Gastroesophageal sphincter (tissue), 4 donors: ENCODE data around the gene FAM32A. TPM values are rescaled to one million over a fixed set of nuclear protein-coding genes. Genes with fewer than 3 reads are reported as not detected.

ENCODE experiments used
- ATAC-seq: fragments of 150-250 bp; one replicate; pipeline ENCODE4 v1.9.1; 2016; ENCODE audit warnings: mild to moderate bottlenecking, moderate library complexity
- H3K27ac ChIP-seq, 4 donors: fragments of 200-600 bp; sonication (generic) in 3 of 4; 1 replicate in 3 of 4; 2 replicates in 1 of 4; pipeline ENCODE4 v1.5.1; 2016 to 2019
- H3K27me3 ChIP-seq: fragments of 200-600 bp; sonication (generic); one replicate; pipeline ENCODE4 v1.5.1; 2019
- H3K36me3 ChIP-seq, 2 donors: fragments of 200-600 bp; sonication (generic); one replicate each; pipeline ENCODE4 v1.5.1; 2019; ENCODE audit warnings: control low read depth in 1 of 2
- H3K4me1 ChIP-seq, 3 donors: fragments of 200-600 bp; sonication (generic); 1 replicate in 2 of 3; 2 replicates in 1 of 3; pipeline ENCODE4 v1.5.1; 2016 to 2019; ENCODE audit warnings: control low read depth in 2 of 3
- H3K4me3 ChIP-seq, 2 donors: fragments of 200-600 bp; sonication (generic); one replicate each; pipeline ENCODE4 v1.5.1; 2019; ENCODE audit warnings: mild to moderate bottlenecking in 1 of 2, moderate library complexity in 1 of 2
- H3K9me3 ChIP-seq, 3 donors: fragments of 200-600 bp; sonication (generic); one replicate each; pipeline ENCODE4 v1.5.1; 2017 to 2019; ENCODE audit warnings: control low read depth in 2 of 3
- CTCF ChIP-seq, 4 experiments: fragments of 200-600 bp in 2 of 4; fragments of 450-650 bp in 2 of 4; sonication (generic) in 1 of 4; IDR thresholded peaks; one replicate each; pipeline ENCODE4 v1.5.1; 2017 to 2019; ENCODE audit warnings: antibody characterized with exemption in 4 of 4, mild to moderate bottlenecking in 2 of 4, moderate library complexity in 2 of 4
- EP300 ChIP-seq: sonication (generic); formaldehyde crosslinking; IDR thresholded peaks from one replicate; pipeline ENCODE4 v1.6.1; 2017; ENCODE audit warnings: antibody characterized with exemption, mild to moderate bottlenecking
- POLR2A ChIP-seq, 2 donors: fragments of 450-650 bp; IDR thresholded peaks; one replicate each; pipeline ENCODE4 v1.6.1; 2017; ENCODE audit warnings: antibody characterized with exemption in 2 of 2, mild to moderate bottlenecking in 2 of 2, moderate library complexity in 1 of 2
- POLR2AphosphoS5 ChIP-seq: sonication (generic); formaldehyde crosslinking; IDR thresholded peaks from one replicate; pipeline ENCODE4 v1.6.1; 2017; ENCODE audit warnings: antibody characterized with exemption
- WGBS, 2 donors: methylation state at CpG; one replicate each; pipeline ENCODE4 v1.1.5; 2018; ENCODE audit warnings: low coverage in 1 of 2; 5-methylcytosine and 5-hydroxymethylcytosine counted together
- total RNA-seq, 4 donors: library from RNA; depleted of rRNA; stranded (reverse); fragments of >200 nt; gene quantifications; one replicate each; pipeline ENCODE4 v1.1.0, GENCODE V29; 2016

FAM32A gene
- total RNA-seq, 4 donors from 2014 or later: 90.1 to 126 (median 104) TPM

- Histone ChIP-seq H3K9me3 (no peaks in the 10 kb centered on the region), H3K4me3 (no peak overlapping the region), H3K27me3 (no peaks in the 10 kb centered on the region), H3K4me1 (peaks cover 0 to 21% (median 0%) of the 10 kb centered on the region in 3 donors), H3K36me3 (peaks cover 0 to 98% of the 10 kb centered on the region in 2 donors), H3K27ac (peak overlapping the region in 2 of 4 donors; percentile 5 to 10)
- ATAC-seq: no peak
- WGBS, 2 donors: 40% methylated on average over 1 of the region's 11 CpGs; no CpG with 5 or more reads in 1 of the 2 donors
- TF ChIP-seq CTCF (IDR thresholded peaks at IDR 0.05): no peak
- no peak for TF ChIP-seq POLR2AphosphoS5
- no peak for TF ChIP-seq EP300
- no peak for TF ChIP-seq POLR2A (IDR thresholded peaks at IDR 0.05)
Measured at GRCh38 chr19:16205205-16206045, 20.2 kb downstream of the FAM32A start.

GRCh38 chr19:16206046-16206605, 20.9 kb downstream of the FAM32A start:
- no peak for TF ChIP-seq EP300
- TF ChIP-seq POLR2AphosphoS5: no peak
- TF ChIP-seq POLR2A (IDR thresholded peaks at IDR 0.05): no peak
- no peak overlapping the region for H3K4me3 ChIP-seq
- no peaks in the 10 kb centered on the region for H3K9me3 ChIP-seq
- 100% methylated on average over 1 of the region's 14 CpGs; no CpG with 5 or more reads in 1 of the 2 donors for WGBS, 2 donors
- no peaks in the 10 kb centered on the region for H3K27me3 ChIP-seq
- ATAC-seq: no peak
- H3K36me3 ChIP-seq: peaks cover 0 to 98% of the 10 kb centered on the region in 2 donors
- peaks cover 0 to 16% (median 0%) of the 10 kb centered on the region in 3 donors for H3K4me1 ChIP-seq
- no peak overlapping the region for H3K27ac ChIP-seq

- WGBS, 2 donors: 93 to 100% methylated on average over 6 of the region's 7 CpGs
- Histone ChIP-seq H3K36me3 (peaks cover 0 to 100% of the 10 kb centered on the region in 2 donors), H3K4me1 (peaks cover 0 to 16% (median 0%) of the 10 kb centered on the region in 3 donors)
Measured at GRCh38 chr19:16206637-16207036, 21.4 kb downstream of the FAM32A start.

GRCh38 chr19:16207063-16207462, 21.9 kb downstream of the FAM32A start:
- peaks cover 0 to 99% of the 10 kb centered on the region in 2 donors for H3K36me3 ChIP-seq
- WGBS, 2 donors: 80% methylated on average over 1 of the region's 10 CpGs; no CpG with 5 or more reads in 1 of the 2 donors
- no peak for ATAC-seq

More at GRCh38 chr19:16206637-16207036, 21.4 kb downstream of the FAM32A start:
- TF ChIP-seq POLR2A (IDR thresholded peaks at IDR 0.05) (no peak), CTCF (IDR thresholded peaks at IDR 0.05) (no peak), POLR2AphosphoS5 (no peak), EP300 (no peak)
- H3K27me3 ChIP-seq: no peaks in the 10 kb centered on the region
- H3K4me3 ChIP-seq: no peak overlapping the region
- H3K9me3 ChIP-seq: no peaks in the 10 kb centered on the region
- ATAC-seq: no peak
- H3K27ac ChIP-seq: no peak overlapping the region

More at GRCh38 chr19:16207063-16207462, 21.9 kb downstream of the FAM32A start:
- H3K4me3 ChIP-seq: no peak overlapping the region
- no peaks in the 10 kb centered on the region for H3K27me3 ChIP-seq
- no peaks in the 10 kb centered on the region for H3K9me3 ChIP-seq
- peaks cover 0 to 16% (median 0%) of the 10 kb centered on the region in 3 donors for H3K4me1 ChIP-seq
- TF ChIP-seq POLR2A (IDR thresholded peaks at IDR 0.05) (no peak), EP300 (no peak), POLR2AphosphoS5 (no peak), CTCF (IDR thresholded peaks at IDR 0.05) (no peak)
- no peak overlapping the region for H3K27ac ChIP-seq
